H54 (cell line): ENCODE measurements around the gene SCD5.
"Not testable (repeated sequence)": the region's sequence is repeated elsewhere in the genome, so short reads cannot be mapped to it uniquely, and the experiment has no call there.

Experiments
- DNase-seq: peaks from one replicate; pipeline ENCODE4 v3.0.0; 2011; ENCODE audit warnings: low spot score, mixed read lengths; ENCODE audit not compliant: insufficient read length
- FAIRE-seq: peaks from 3 replicates; lab custom pipeline; 2011; peaks lifted over from hg19 to GRCh38; lab: Jason Lieb, UNC
- POLR2A ChIP-seq: IDR thresholded peaks from 2 replicates; pipeline ENCODE4 v1.6.1; 2011; ENCODE audit warnings: low read depth, mild to moderate bottlenecking, low read length

SCD5 gene

GRCh38 chr4:82798168-82799005 is at the start of gene SCD5:
Gene SCD5, minus strand, starts transcription at chr4:82798796. Its CDS starts 259 bp downstream, at chr4:82798537.
- TF ChIP-seq POLR2A: no peak
- DNase-seq (peak; percentile 73), FAIRE-seq (no peak)

- TF ChIP-seq POLR2A: no peak
- FAIRE-seq: no peak
- peak; percentile 2 for DNase-seq
These were observed 44.0 kb upstream of the SCD5 start for GRCh38 chr4:82842593-82842992.

- no peak for FAIRE-seq
- no peak for DNase-seq
- no peak for TF ChIP-seq POLR2A
These were observed 41.0 kb upstream of the SCD5 start for GRCh38 chr4:82839624-82840023.

GRCh38 chr4:82833696-82834313 is 35.2 kb upstream of the SCD5 start:
- peak; percentile 45 for FAIRE-seq
- peak; percentile 36 for DNase-seq
- TF ChIP-seq POLR2A: no peak

- FAIRE-seq: not testable (repeated sequence)
These were observed 34.5 kb upstream of the SCD5 start for GRCh38 chr4:82833060-82833459.

GRCh38 chr4:82825425-82825824 is 26.8 kb upstream of the SCD5 start:
- no peak for TF ChIP-seq POLR2A
- DNase-seq: no peak
- FAIRE-seq: no peak

More at GRCh38 chr4:82833060-82833459, 34.5 kb upstream of the SCD5 start:
- DNase-seq: not testable (repeated sequence)

- no peak for FAIRE-seq
- DNase-seq: no peak
- no peak for TF ChIP-seq POLR2A
These were observed 24.5 kb upstream of the SCD5 start for GRCh38 chr4:82823062-82823461.

- DNase-seq: no peak
- no peak for TF ChIP-seq POLR2A
- FAIRE-seq: no peak
These were observed 22.1 kb upstream of the SCD5 start for GRCh38 chr4:82820689-82821088.

- TF ChIP-seq POLR2A: no peak
- DNase-seq (no peak), FAIRE-seq (no peak)
These were observed 20.4 kb upstream of the SCD5 start for GRCh38 chr4:82818664-82819662.

- DNase-seq, FAIRE-seq: not testable (repeated sequence)
These were observed 18.3 kb upstream of the SCD5 start for GRCh38 chr4:82816874-82817273.

- TF ChIP-seq POLR2A: no peak
- DNase-seq (no peak), FAIRE-seq (no peak)
These were observed 15.4 kb upstream of the SCD5 start for GRCh38 chr4:82814034-82814433.

GRCh38 chr4:82811838-82812341 is 13.3 kb upstream of the SCD5 start:
- DNase-seq: no peak
- TF ChIP-seq POLR2A: no peak

GRCh38 chr4:82811392-82811791 is 12.8 kb upstream of the SCD5 start:
- no peak for TF ChIP-seq POLR2A
- FAIRE-seq: no peak

More at GRCh38 chr4:82811838-82812341, 13.3 kb upstream of the SCD5 start:
- no peak for FAIRE-seq

More at GRCh38 chr4:82811392-82811791, 12.8 kb upstream of the SCD5 start:
- DNase-seq: no peak
